ENCODE measurements around the gene ADAMTSL5. TPM values are rescaled to one million over a fixed set of nuclear protein-coding genes. Genes with fewer than 3 reads are reported as not detected.

Gene ADAMTSL5
- total RNA-seq, 2 experiments from 2014 or later = 1.6 to 2.6 TPM

- CTCF ChIA-PET = no interaction called here
Observed at GRCh38 chr19:1460033-1460995, 52.5 kb downstream of the ADAMTSL5 start.

GRCh38 chr19:1459479-1459878 is 53.3 kb downstream of the ADAMTSL5 start:
- ChIA-PET CTCF (no interaction called here), POLR2A (no interaction called here)

More at GRCh38 chr19:1460033-1460995, 52.5 kb downstream of the ADAMTSL5 start:
- POLR2A ChIA-PET = no interaction called here

- ChIA-PET CTCF (interaction anchor here (1.0 to 1.1 kb wide), 2 partner anchors 11 to 13 kb away, joined by 3 read pairs; no protein-coding TSS in a partner anchor), POLR2A (no interaction called here)
Observed at GRCh38 chr19:1457892-1458291, 54.9 kb downstream of the ADAMTSL5 start.

- CTCF ChIA-PET = interaction anchor here (1.0 kb wide), 1 partner anchor 13 kb away, joined by 3 read pairs; no protein-coding TSS in a partner anchor
- POLR2A ChIA-PET = no interaction called here
Observed at GRCh38 chr19:1457031-1457739, 55.6 kb downstream of the ADAMTSL5 start.

GRCh38 chr19:1456121-1456900 is 56.5 kb downstream of the ADAMTSL5 start:
- ChIA-PET CTCF (interaction anchor here (0.6 to 2.7 kb wide), 5 partner anchors 10 to 459 kb away, joined by 3 to 8 read pairs (median 4); no protein-coding TSS in a partner anchor), POLR2A (interaction anchor here (0.5 kb wide), 1 partner anchor 447 kb away, joined by 7 read pairs; no protein-coding TSS in a partner anchor)

GRCh38 chr19:1455336-1456120 is 57.3 kb downstream of the ADAMTSL5 start:
- POLR2A ChIA-PET = interaction anchor here (0.5 to 0.6 kb wide), 3 partner anchors 14 to 459 kb away, joined by 3 to 7 read pairs (median 7); no protein-coding TSS in a partner anchor
- CTCF ChIA-PET = interaction anchor here (0.6 to 2.7 kb wide), 6 partner anchors 11 to 458 kb away, joined by 3 to 8 read pairs (median 4); no protein-coding TSS in a partner anchor

Other genes with a start within 250 kb of the ADAMTSL5 start
- 100 to 1,000 TPM; 207 to 210 TPM for gene CIRBP, start 243.7 kb downstream of the ADAMTSL5 start, total RNA-seq
- gene FAM174C, start 237.5 kb downstream of the ADAMTSL5 start, total RNA-seq = 100 to 1,000 TPM; 105 to 112 TPM
- not detected for gene EFNA2, start 227.1 kb downstream of the ADAMTSL5 start, total RNA-seq
- 100 to 1,000 TPM in 1 of 2 experiments, 10 to 100 TPM in 1; 99.4 to 104 TPM for gene NDUFS7, start 129.1 kb downstream of the ADAMTSL5 start, total RNA-seq
- gene GAMT, start 111.5 kb downstream of the ADAMTSL5 start, total RNA-seq = 10 to 100 TPM; 29.3 to 30.8 TPM
- 100 to 1,000 TPM; 295 to 300 TPM for gene DAZAP1, start 105.4 kb downstream of the ADAMTSL5 start, total RNA-seq
- 1,000 to 10,000 TPM; 1,429 to 1,438 TPM for gene RPS15, start 74.6 kb downstream of the ADAMTSL5 start, total RNA-seq
- under 1 TPM; 0.06 to 0.13 TPM for gene APC2, start 62.9 kb downstream of the ADAMTSL5 start, total RNA-seq
- gene C19orf25, start 33.8 kb downstream of the ADAMTSL5 start, total RNA-seq = 10 to 100 TPM; 33.4 to 36.5 TPM
- 1 to 10 TPM; 1.3 TPM for gene PCSK4, start 22.7 kb downstream of the ADAMTSL5 start, total RNA-seq
- 1 to 10 TPM; 2.0 to 2.3 TPM for gene REEP6, start 21.8 kb downstream of the ADAMTSL5 start, total RNA-seq
- not detected for gene PLK5, start 11.1 kb upstream of the ADAMTSL5 start, total RNA-seq
- gene MEX3D, start 55.3 kb upstream of the ADAMTSL5 start, total RNA-seq = 10 to 100 TPM; 11.0 to 11.9 TPM
- 100 to 1,000 TPM; 127 to 130 TPM for gene MBD3, start 79.8 kb upstream of the ADAMTSL5 start, total RNA-seq
- gene UQCR11, start 92.4 kb upstream of the ADAMTSL5 start, total RNA-seq = 100 to 1,000 TPM; 254 to 264 TPM
- 100 to 1,000 TPM; 103 to 109 TPM for gene TCF3, start 139.6 kb upstream of the ADAMTSL5 start, total RNA-seq
- not detected for gene ONECUT3, start 240.5 kb upstream of the ADAMTSL5 start, total RNA-seq

All from activated CD8-positive, alpha-beta memory T cell treated with anti-CD3 and anti-CD28 coated beads for 36 hours (primary cell).